Fibroblast of skin of scalp (primary cell): Measurements from ENCODE around the gene TFB1M.

Experiments used
- DNase-seq: peaks from one replicate; pipeline ENCODE4 v3.0.0-alpha.2; 2013

Gene TFB1M

GRCh38 chr6:155297669-155298068, 16.6 kb downstream of the TFB1M start:
- no peak for DNase-seq

GRCh38 chr6:155292711-155293110, 21.6 kb downstream of the TFB1M start:
- DNase-seq: no peak

GRCh38 chr6:155291291-155291690, 23.0 kb downstream of the TFB1M start:
- no peak for DNase-seq

GRCh38 chr6:155290491-155290890, 23.8 kb downstream of the TFB1M start:
- DNase-seq: peak; percentile 9

- no peak for DNase-seq
These were observed 26.5 kb downstream of the TFB1M start for GRCh38 chr6:155287762-155288161.

GRCh38 chr6:155284775-155285174, 29.5 kb downstream of the TFB1M start:
- DNase-seq: no peak

GRCh38 chr6:155278319-155279049, 35.8 kb downstream of the TFB1M start:
- DNase-seq: no peak

GRCh38 chr6:155276638-155277037, 37.6 kb downstream of the TFB1M start:
- DNase-seq: no peak

- no peak for DNase-seq
These were observed 38.3 kb downstream of the TFB1M start for GRCh38 chr6:155275808-155276480.

GRCh38 chr6:155274533-155274932, 39.8 kb downstream of the TFB1M start:
- DNase-seq: peak; percentile 45

- DNase-seq: peak; percentile 81
These were observed 40.2 kb downstream of the TFB1M start for GRCh38 chr6:155274106-155274505.

- DNase-seq: peak; percentile 93
These were observed 40.9 kb downstream of the TFB1M start for GRCh38 chr6:155273431-155273830.

- no peak for DNase-seq
These were observed 41.7 kb downstream of the TFB1M start for GRCh38 chr6:155272353-155273232.

GRCh38 chr6:155271145-155271544, 43.1 kb downstream of the TFB1M start:
- no peak for DNase-seq

GRCh38 chr6:155270561-155271091, 43.7 kb downstream of the TFB1M start:
- no peak for DNase-seq

GRCh38 chr6:155269765-155270164, 44.5 kb downstream of the TFB1M start:
- no peak for DNase-seq

GRCh38 chr6:155268088-155268867, 46.0 kb downstream of the TFB1M start:
- DNase-seq: peak; percentile 61

- DNase-seq: no peak
These were observed 46.9 kb downstream of the TFB1M start for GRCh38 chr6:155267411-155267810.

GRCh38 chr6:155265843-155266535, 48.3 kb downstream of the TFB1M start:
- no peak for DNase-seq

- peak; percentile 44 for DNase-seq
These were observed 49.5 kb downstream of the TFB1M start for GRCh38 chr6:155264693-155265320.
